Lower leg skin (tissue), 4 donors: ENCODE data around the gene LARGE2. TPM values are rescaled to one million over a fixed set of nuclear protein-coding genes. Genes with fewer than 3 reads are reported as not detected.

Experiments used
- DNase-seq, 2 donors: peaks; one replicate each; pipeline ENCODE4 v3.0.0-alpha.2; 2019; ENCODE audit warnings: low spot score in 2 of 2
- H3K4me3 ChIP-seq: fragments of 200-600 bp; sonication (generic); 2 replicates; pipeline ENCODE4 v1.5.1; 2017; ENCODE audit warnings: mild to moderate bottlenecking, low read depth; ENCODE audit not compliant: poor library complexity, severe bottlenecking
- CTCF ChIP-seq, 3 donors: fragments of 450-650 bp; IDR thresholded peaks; one replicate each; pipeline ENCODE4 v1.5.1; 2016; ENCODE audit warnings: antibody characterized with exemption in 3 of 3, mild to moderate bottlenecking in 3 of 3, moderate library complexity in 2 of 3
- POLR2A ChIP-seq, 2 donors: fragments of 450-650 bp; IDR thresholded peaks; one replicate each; pipeline ENCODE4 v1.6.1; 2016 to 2017; ENCODE audit warnings: antibody characterized with exemption in 2 of 2, mild to moderate bottlenecking in 1 of 2, moderate library complexity in 1 of 2
- WGBS, 2 donors: methylation state at CpG; one replicate each; pipeline ENCODE4 v1.1.5; 2018; 5-methylcytosine and 5-hydroxymethylcytosine counted together
- intact Hi-C: fragments of 100-400 bp; cut with DNase I; formaldehyde crosslinking; loops from one replicate; pipeline ENCODE4 v1.15.0; 2023; ENCODE audit warnings: low total_unique reads
- total RNA-seq, 4 donors: library from RNA; depleted of rRNA; stranded (reverse); fragments of >200 nt; gene quantifications; one replicate each; pipeline ENCODE4 v1.1.0, GENCODE V29; 2016

Gene LARGE2
- total RNA-seq, 4 donors from 2014 or later, result 20.7 to 30.1 (median 25.9) TPM

- intact Hi-C loops, result no loop called here
- peak in 1 of 2 donors; percentile 76 for DNase-seq
- WGBS, 2 donors, result 53 to 59% methylated on average over 8 of the region's 8 CpGs
- no peak overlapping the region for H3K4me3 ChIP-seq
- TF ChIP-seq CTCF (IDR thresholded peaks at IDR 0.05) (no peak), POLR2A (IDR thresholded peaks at IDR 0.05) (no peak)
Measured at GRCh38 chr11:45932217-45932616, 9.8 kb downstream of the LARGE2 start.

GRCh38 chr11:45933131-45933831, 10.8 kb downstream of the LARGE2 start:
- DNase-seq, result peak in 1 of 2 donors; percentile 83
- 47 to 62% methylated on average over 15 of the region's 15 CpGs for WGBS, 2 donors
- intact Hi-C loops, result no loop called here
- TF ChIP-seq CTCF (IDR thresholded peaks at IDR 0.05) (no peak), POLR2A (IDR thresholded peaks at IDR 0.05) (no peak)
- no peak overlapping the region for H3K4me3 ChIP-seq

GRCh38 chr11:45933846-45934579, 11.6 kb downstream of the LARGE2 start:
- WGBS, 2 donors, result 45 to 49% methylated on average over 20 to 21 of the region's 21 CpGs
- intact Hi-C loops, result no loop called here
- TF ChIP-seq POLR2A (IDR thresholded peaks at IDR 0.05), result no peak
- no peak for TF ChIP-seq CTCF (IDR thresholded peaks at IDR 0.05)
- no peak for DNase-seq
- no peak overlapping the region for H3K4me3 ChIP-seq

- no peak for TF ChIP-seq CTCF (IDR thresholded peaks at IDR 0.05)
- no peak for TF ChIP-seq POLR2A (IDR thresholded peaks at IDR 0.05)
- intact Hi-C loops, result no loop called here
- no peak for DNase-seq
- WGBS, 2 donors, result 73 to 74% methylated on average over 12 of the region's 12 CpGs
- H3K4me3 ChIP-seq, result no peak overlapping the region
Measured at GRCh38 chr11:45934580-45935318, 12.3 kb downstream of the LARGE2 start.

- H3K4me3 ChIP-seq, result no peak overlapping the region
- intact Hi-C loops, result no loop called here
- 83 to 84% methylated on average over 8 of the region's 8 CpGs for WGBS, 2 donors
- TF ChIP-seq POLR2A (IDR thresholded peaks at IDR 0.05), result no peak
- TF ChIP-seq CTCF (IDR thresholded peaks at IDR 0.05), result no peak
- no peak for DNase-seq
Measured at GRCh38 chr11:45935349-45936064, 13.1 kb downstream of the LARGE2 start.
